Stimulated activated CD4-positive, alpha-beta T cell treated with anti-CD3 and anti-CD28 coated beads, TNF-alpha, amount 100 ng/mL, for 1 hour (primary cell): ENCODE measurements around the gene CPVL.

Experiments used
- DNase-seq, 3 donors: peaks; one replicate each; pipeline ENCODE4 v3.0.0-alpha.2; 2020; ENCODE audit warnings: low read depth in 3 of 3, low spot score in 1 of 3

Gene CPVL

GRCh38 chr7:29007127-29007526 is 139.2 kb downstream of the CPVL start:
- DNase-seq = no peak

GRCh38 chr7:29005829-29006228 is 140.5 kb downstream of the CPVL start:
- DNase-seq = no peak

GRCh38 chr7:29005406-29005805 is 140.9 kb downstream of the CPVL start:
- DNase-seq = no peak

GRCh38 chr7:29003703-29004102 is 142.6 kb downstream of the CPVL start:
- no peak for DNase-seq

- no peak for DNase-seq
Observed at GRCh38 chr7:29000717-29001076, 145.6 kb downstream of the CPVL start.

GRCh38 chr7:28999895-29000716 is 146.2 kb downstream of the CPVL start:
- no peak for DNase-seq

- DNase-seq = no peak
Observed at GRCh38 chr7:28999427-28999826, 146.9 kb downstream of the CPVL start.

GRCh38 chr7:28998105-28998504 is 148.2 kb downstream of the CPVL start:
- no peak for DNase-seq

- DNase-seq = no peak
Observed at GRCh38 chr7:28996836-28997235, 149.5 kb downstream of the CPVL start.

- no peak for DNase-seq
Observed at GRCh38 chr7:28993371-28993770, 153.0 kb downstream of the CPVL start.

GRCh38 chr7:28992798-28993197 is 153.5 kb downstream of the CPVL start:
- no peak for DNase-seq

GRCh38 chr7:28990200-28990960 is 156.0 kb downstream of the CPVL start:
- DNase-seq = no peak

GRCh38 chr7:28989211-28989980 is 156.9 kb downstream of the CPVL start:
- DNase-seq = no peak

GRCh38 chr7:28988810-28989209 is 157.5 kb downstream of the CPVL start:
- DNase-seq = no peak

GRCh38 chr7:28988091-28988490 is 158.2 kb downstream of the CPVL start:
- DNase-seq = no peak

GRCh38 chr7:28986765-28987110 is 159.6 kb downstream of the CPVL start:
- no peak for DNase-seq

- DNase-seq = no peak
Observed at GRCh38 chr7:28986028-28986764, 160.1 kb downstream of the CPVL start.

GRCh38 chr7:28984631-28985030 is 161.7 kb downstream of the CPVL start:
- DNase-seq = no peak

- no peak for DNase-seq
Observed at GRCh38 chr7:28984217-28984616, 162.1 kb downstream of the CPVL start.

GRCh38 chr7:28983396-28984190 is 162.7 kb downstream of the CPVL start:
- no peak for DNase-seq

- DNase-seq = no peak
Observed at GRCh38 chr7:28981161-28981465, 165.2 kb downstream of the CPVL start.
